ENCODE data around the gene ACAA2.

GRCh38 chr18:49744376-49745008, 68.8 kb downstream of the ACAA2 start:
- no peak for TF ChIP-seq MYB (IDR thresholded peaks at IDR 0.05; ENCODE audit: borderline replicate concordance, low read depth, low read length)
- TF ChIP-seq CREB1 (IDR thresholded peaks at IDR 0.05; ENCODE audit: low read depth): no peak
- TF ChIP-seq NFXL1 (IDR thresholded peaks at IDR 0.05; ENCODE audit: borderline replicate concordance): no peak
- TF ChIP-seq ZBTB40 (IDR thresholded peaks at IDR 0.05; ENCODE audit: borderline replicate concordance): no peak
